Upper lobe of left lung (tissue), 6 donors: ENCODE results near the gene POPDC3. TPM values are rescaled to one million over a fixed set of nuclear protein-coding genes. Genes with fewer than 3 reads are reported as not detected.

Source experiments
- ATAC-seq, 2 donors: fragments of 200-7000 bp; cut with Tn5 transposase; one replicate each; pipeline ENCODE4 v1.9.1; 2022; ENCODE audit warnings: mild to moderate bottlenecking in 2 of 2, moderate library complexity in 2 of 2; ENCODE audit not compliant: low FRiP score in 2 of 2
- DNase-seq, 2 donors: peaks; one replicate each; pipeline ENCODE4 v3.0.0-alpha.2; 2019 to 2020
- H3K27ac ChIP-seq, 4 donors: fragments of 200-600 bp; sonication (generic); one replicate each; pipeline ENCODE4 v1.5.1; 2016 to 2019
- H3K27me3 ChIP-seq, 4 donors: fragments of 200-600 bp; sonication (generic); one replicate each; pipeline ENCODE4 v1.5.1; 2017 to 2019
- H3K36me3 ChIP-seq, 4 donors: fragments of 200-600 bp; sonication (generic); one replicate each; pipeline ENCODE4 v1.5.1; 2016 to 2019
- H3K4me1 ChIP-seq, 4 donors: fragments of 200-600 bp; sonication (generic); one replicate each; pipeline ENCODE4 v1.5.1; 2018 to 2019
- H3K4me3 ChIP-seq, 4 donors: fragments of 200-600 bp; sonication (generic); one replicate each; pipeline ENCODE4 v1.5.1; 2017 to 2019; ENCODE audit warnings: mild to moderate bottlenecking in 2 of 4, moderate library complexity in 1 of 4
- H3K9me3 ChIP-seq, 4 donors: fragments of 200-600 bp; sonication (generic); one replicate each; pipeline ENCODE4 v1.5.1; 2018 to 2019
- EP300 ChIP-seq, 4 donors: sonication (generic); formaldehyde crosslinking; IDR thresholded peaks; one replicate each; pipeline ENCODE4 v1.5.1; 2017; ENCODE audit warnings: antibody characterized with exemption in 4 of 4, control low read depth in 2 of 4
- POLR2A ChIP-seq, 4 donors: fragments of 450-650 bp; IDR thresholded peaks; one replicate each; pipeline ENCODE4 v1.5.1; 2016 to 2017; ENCODE audit warnings: antibody characterized with exemption in 4 of 4, mild to moderate bottlenecking in 2 of 4
- POLR2AphosphoS5 ChIP-seq, 2 donors: sonication (generic); formaldehyde crosslinking; IDR thresholded peaks; one replicate each; pipeline ENCODE4 v1.5.1; 2017; ENCODE audit warnings: antibody characterized with exemption in 2 of 2
- WGBS, 2 donors: methylation state at CpG; one replicate each; pipeline ENCODE4 v1.1.5; 2017 to 2018; 5-methylcytosine and 5-hydroxymethylcytosine counted together
- total RNA-seq, 6 donors: library from RNA; depleted of rRNA in 4 of 6; stranded (reverse); fragments of >200 nt in 4 of 6; gene quantifications; one replicate each; pipeline versions ENCODE4 v1.1.0 to v1.2.1, GENCODE V29; 2016 to 2021
- TF ChIP-seq, protein P1 (sequence below), 6 experiments: fragments of 450-650 bp in 4 of 6; fragments of 200-600 bp in 2 of 6; sonication (generic) in 2 of 6; IDR thresholded peaks; one replicate each; pipeline ENCODE4 v1.5.1; 2016 to 2019; ENCODE audit warnings: antibody characterized with exemption in 6 of 6
- donor health status: DM: no; HTN: no; CAD: no; lungs with moderate emphysema.
- donor health status: DM: no; HTN: yes; CAD: no; lungs with severe emphysema.

The POPDC3 gene
- total RNA-seq, 6 donors from 2014 or later, result 0.34 to 6.8 (median 0.57) TPM; not detected in 3

DNA sequence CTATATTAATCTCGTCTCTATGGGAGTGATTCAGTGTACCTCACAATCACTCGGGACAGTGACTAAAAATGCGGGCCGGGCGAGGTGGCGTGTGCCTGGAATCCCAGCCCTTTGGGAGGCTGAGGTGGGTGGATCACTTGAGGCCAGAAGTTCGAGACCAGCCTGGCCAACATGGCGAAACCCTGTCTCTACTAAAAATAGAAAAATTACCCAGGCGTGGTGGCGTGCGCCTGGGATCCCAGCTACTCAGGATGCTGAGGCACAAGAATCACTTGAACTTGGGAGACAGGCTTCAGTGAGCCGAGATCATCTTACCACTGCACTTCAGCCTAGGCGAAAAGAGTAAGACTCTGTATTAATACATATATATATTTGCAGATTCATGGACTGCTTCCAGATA lies 17.4 kb downstream of the POPDC3 start:
- 96 to 98% methylated on average over 13 of the region's 13 CpGs for WGBS, 2 donors
- H3K36me3 ChIP-seq, result no peaks in the 10 kb centered on the region
- no peak for DNase-seq
- H3K9me3 ChIP-seq, result no peaks in the 10 kb centered on the region
- no peak for TF ChIP-seq POLR2AphosphoS5 (IDR thresholded peaks at IDR 0.05)
- no peak overlapping the region for H3K27ac ChIP-seq
- H3K27me3 ChIP-seq, result no peaks in the 10 kb centered on the region
- no peak for ATAC-seq
- H3K4me3 ChIP-seq, result no peak overlapping the region
- no peaks in the 10 kb centered on the region for H3K4me1 ChIP-seq

DNA sequence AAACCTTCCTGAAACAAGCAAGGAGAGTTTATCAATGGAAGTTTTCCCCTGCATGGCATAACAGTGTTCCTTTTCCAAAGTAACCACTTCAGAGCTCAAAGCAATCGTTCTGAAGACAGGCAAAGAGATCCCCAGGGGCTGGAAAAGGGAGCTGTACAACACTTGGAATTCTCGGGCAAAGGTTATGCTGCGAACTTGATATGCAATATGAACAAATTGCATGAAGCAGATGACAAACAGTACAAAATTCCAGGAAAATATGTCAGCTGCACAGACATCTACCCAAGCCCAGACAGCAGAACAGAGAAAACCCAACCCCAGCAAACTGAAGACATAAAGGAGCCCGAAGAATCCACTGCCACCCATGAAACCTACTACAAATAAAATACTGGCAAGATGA lies 18.4 kb downstream of the POPDC3 start:
- WGBS, 2 donors, result 69 to 83% methylated on average over 4 of the region's 4 CpGs

DNA sequence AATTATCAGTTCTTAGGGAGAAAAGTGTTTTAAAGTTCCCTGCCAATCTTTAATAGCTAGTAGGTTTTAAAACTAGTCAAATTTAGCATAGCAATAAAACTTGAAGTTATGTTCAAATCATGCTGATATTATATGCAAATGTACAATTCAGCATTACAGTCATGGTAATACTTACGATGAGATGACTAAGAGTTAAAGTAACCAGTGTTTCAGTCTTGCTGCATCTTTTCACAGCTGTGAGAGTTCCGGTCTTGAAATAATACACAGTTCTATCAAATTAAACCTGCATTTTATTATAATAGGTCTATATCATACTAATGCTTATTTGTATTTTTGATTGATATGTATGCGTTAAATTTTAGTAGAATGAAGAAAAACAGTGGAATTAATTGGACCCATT lies 26.1 kb downstream of the POPDC3 start:
- H3K4me1 ChIP-seq, result no peaks in the 10 kb centered on the region
- WGBS, 2 donors, result 90 to 91% methylated on average over 3 of the region's 3 CpGs
- H3K27me3 ChIP-seq, result no peaks in the 10 kb centered on the region
- no peak overlapping the region for H3K27ac ChIP-seq
- ATAC-seq (no peak), DNase-seq (no peak)
- TF ChIP-seq POLR2A (IDR thresholded peaks at IDR 0.05) (no peak), POLR2AphosphoS5 (IDR thresholded peaks at IDR 0.05) (no peak), EP300 (IDR thresholded peaks at IDR 0.05) (no peak)
- TF ChIP-seq, protein P1, sequence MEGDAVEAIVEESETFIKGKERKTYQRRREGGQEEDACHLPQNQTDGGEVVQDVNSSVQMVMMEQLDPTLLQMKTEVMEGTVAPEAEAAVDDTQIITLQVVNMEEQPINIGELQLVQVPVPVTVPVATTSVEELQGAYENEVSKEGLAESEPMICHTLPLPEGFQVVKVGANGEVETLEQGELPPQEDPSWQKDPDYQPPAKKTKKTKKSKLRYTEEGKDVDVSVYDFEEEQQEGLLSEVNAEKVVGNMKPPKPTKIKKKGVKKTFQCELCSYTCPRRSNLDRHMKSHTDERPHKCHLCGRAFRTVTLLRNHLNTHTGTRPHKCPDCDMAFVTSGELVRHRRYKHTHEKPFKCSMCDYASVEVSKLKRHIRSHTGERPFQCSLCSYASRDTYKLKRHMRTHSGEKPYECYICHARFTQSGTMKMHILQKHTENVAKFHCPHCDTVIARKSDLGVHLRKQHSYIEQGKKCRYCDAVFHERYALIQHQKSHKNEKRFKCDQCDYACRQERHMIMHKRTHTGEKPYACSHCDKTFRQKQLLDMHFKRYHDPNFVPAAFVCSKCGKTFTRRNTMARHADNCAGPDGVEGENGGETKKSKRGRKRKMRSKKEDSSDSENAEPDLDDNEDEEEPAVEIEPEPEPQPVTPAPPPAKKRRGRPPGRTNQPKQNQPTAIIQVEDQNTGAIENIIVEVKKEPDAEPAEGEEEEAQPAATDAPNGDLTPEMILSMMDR (IDR thresholded peaks at IDR 0.05), result no peak
- no peaks in the 10 kb centered on the region for H3K36me3 ChIP-seq
- no peaks in the 10 kb centered on the region for H3K9me3 ChIP-seq
- no peak overlapping the region for H3K4me3 ChIP-seq

More for the DNA sequence above, 18.4 kb downstream of the POPDC3 start:
- DNase-seq (no peak), ATAC-seq (no peak)
- H3K9me3 ChIP-seq, result no peaks in the 10 kb centered on the region
- TF ChIP-seq, protein P1 (IDR thresholded peaks at IDR 0.05), result no peak
- no peak for TF ChIP-seq POLR2A (IDR thresholded peaks at IDR 0.05)
- TF ChIP-seq POLR2AphosphoS5 (IDR thresholded peaks at IDR 0.05), result no peak
- no peak for TF ChIP-seq EP300 (IDR thresholded peaks at IDR 0.05)
- no peaks in the 10 kb centered on the region for H3K4me1 ChIP-seq
- H3K36me3 ChIP-seq, result no peaks in the 10 kb centered on the region
- H3K27me3 ChIP-seq, result no peaks in the 10 kb centered on the region
- no peak overlapping the region for H3K4me3 ChIP-seq
- H3K27ac ChIP-seq, result no peak overlapping the region

DNA sequence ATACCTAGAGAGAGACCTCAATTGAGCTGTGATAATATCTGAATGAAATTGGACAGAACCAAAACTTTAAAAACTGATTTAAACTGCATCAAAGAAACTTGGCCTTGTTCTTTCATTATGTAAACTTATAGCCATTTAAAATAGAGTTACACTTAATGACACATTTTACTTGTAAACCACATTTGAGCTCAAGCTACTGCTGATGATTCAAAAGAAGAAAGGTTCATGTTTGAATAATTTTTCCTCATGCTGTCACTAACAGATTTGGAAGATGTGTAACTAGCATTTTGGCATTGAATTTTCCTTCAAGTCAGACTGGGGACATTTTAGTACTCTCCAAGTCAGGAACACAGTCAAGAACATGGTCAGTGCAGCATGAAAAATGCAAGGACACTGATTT lies 26.9 kb downstream of the POPDC3 start:
- Histone ChIP-seq H3K4me1 (no peaks in the 10 kb centered on the region), H3K27ac (no peak overlapping the region), H3K4me3 (no peak overlapping the region), H3K36me3 (no peaks in the 10 kb centered on the region), H3K9me3 (no peaks in the 10 kb centered on the region), H3K27me3 (no peaks in the 10 kb centered on the region)
- no peak for DNase-seq
- ATAC-seq, result no peak
- no peak for TF ChIP-seq POLR2AphosphoS5 (IDR thresholded peaks at IDR 0.05)
- no peak for TF ChIP-seq POLR2A (IDR thresholded peaks at IDR 0.05)
- TF ChIP-seq, protein P1 (IDR thresholded peaks at IDR 0.05), result no peak
- TF ChIP-seq EP300 (IDR thresholded peaks at IDR 0.05), result no peak

DNA sequence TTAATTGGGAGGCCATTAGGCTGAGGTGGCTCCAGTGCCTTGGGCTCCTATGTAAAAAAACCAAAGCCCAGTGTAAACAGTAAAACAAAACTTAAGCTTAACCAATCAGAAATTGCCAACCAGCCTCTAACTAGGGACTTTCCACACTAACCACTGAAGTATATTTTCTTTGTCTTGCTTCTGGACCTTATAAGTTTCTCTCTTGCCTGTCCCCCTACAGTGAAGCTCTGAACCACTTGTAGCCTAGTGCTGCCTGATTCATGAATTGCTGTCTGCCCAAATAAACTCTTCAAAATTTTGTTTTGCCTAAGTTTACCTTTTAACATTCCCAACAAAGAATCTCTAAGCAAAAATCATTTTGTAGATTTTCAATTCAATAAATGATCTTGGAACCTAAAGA lies 28.2 kb downstream of the POPDC3 start:
- H3K36me3 ChIP-seq, result no peaks in the 10 kb centered on the region
- no peak for TF ChIP-seq EP300 (IDR thresholded peaks at IDR 0.05)
- TF ChIP-seq POLR2A (IDR thresholded peaks at IDR 0.05), result no peak
- TF ChIP-seq, protein P1 (IDR thresholded peaks at IDR 0.05), result no peak
- TF ChIP-seq POLR2AphosphoS5 (IDR thresholded peaks at IDR 0.05), result no peak
- no peaks in the 10 kb centered on the region for H3K4me1 ChIP-seq
- no peak overlapping the region for H3K4me3 ChIP-seq
- DNase-seq (no peak), ATAC-seq (no peak)
- no peaks in the 10 kb centered on the region for H3K9me3 ChIP-seq
- no peak overlapping the region for H3K27ac ChIP-seq
- no peaks in the 10 kb centered on the region for H3K27me3 ChIP-seq
